T-helper 1 cell treated with Interleukin-12 subunit alpha and Interleukin-12 subunit beta and Interleukin-4 antibody, amounts not matched to agents 30 μg/mL and 1 μg/mL, for 36 hours (primary cell): Measurements from ENCODE around the gene PTPRN2.
"Not testable (repeated sequence)": the region's sequence is repeated elsewhere in the genome, so short reads cannot be mapped to it uniquely, and the experiment has no call there.

Experiments
- H3K27ac Mint-ChIP-seq: one replicate; pipeline ENCODE4 v1.8.0; 2021; ENCODE audit warnings: mild to moderate bottlenecking, mixed read lengths
- H3K27me3 Mint-ChIP-seq: one replicate; pipeline ENCODE4 v1.8.0; 2021; ENCODE audit warnings: low read depth, mixed read lengths
- H3K36me3 Mint-ChIP-seq: one replicate; pipeline ENCODE4 v1.8.0; 2021; ENCODE audit warnings: low read depth, mixed read lengths
- H3K4me1 Mint-ChIP-seq: one replicate; pipeline ENCODE4 v1.8.0; 2021; ENCODE audit warnings: low read depth, mixed read lengths
- H3K4me3 Mint-ChIP-seq: one replicate; pipeline ENCODE4 v1.8.0; 2021; ENCODE audit warnings: mild to moderate bottlenecking, moderate library complexity, mixed read lengths
- H3K9me3 Mint-ChIP-seq: one replicate; pipeline ENCODE4 v1.8.0; 2021; ENCODE audit warnings: mixed read lengths

The PTPRN2 gene

GRCh38 chr7:158542651-158543566, 44.7 kb downstream of the PTPRN2 start:
- Mint-ChIP-seq H3K36me3 (no peaks in the 10 kb centered on the region), H3K9me3 (no peaks in the 10 kb centered on the region), H3K4me3 (no peak overlapping the region), H3K27ac (no peak overlapping the region), H3K4me1 (peaks cover 3% of the 10 kb centered on the region), H3K27me3 (no peaks in the 10 kb centered on the region)

- Mint-ChIP-seq H3K4me1 (peaks cover 3% of the 10 kb centered on the region), H3K27me3 (no peaks in the 10 kb centered on the region), H3K4me3 (no peak overlapping the region)
These were observed 46.1 kb downstream of the PTPRN2 start for GRCh38 chr7:158541346-158542010.

GRCh38 chr7:158539711-158540146, 47.9 kb downstream of the PTPRN2 start:
- no peaks in the 10 kb centered on the region for H3K27me3 Mint-ChIP-seq
- no peak overlapping the region for H3K27ac Mint-ChIP-seq
- peaks cover 3% of the 10 kb centered on the region for H3K4me1 Mint-ChIP-seq

More at GRCh38 chr7:158541346-158542010, 46.1 kb downstream of the PTPRN2 start:
- H3K27ac Mint-ChIP-seq, result no peak overlapping the region
- H3K36me3 Mint-ChIP-seq, result no peaks in the 10 kb centered on the region
- H3K9me3 Mint-ChIP-seq, result no peaks in the 10 kb centered on the region

GRCh38 chr7:158538156-158538946, 49.3 kb downstream of the PTPRN2 start:
- Mint-ChIP-seq H3K27ac (no peak overlapping the region), H3K4me1 (peaks cover 3% of the 10 kb centered on the region), H3K27me3 (no peaks in the 10 kb centered on the region), H3K4me3 (no peak overlapping the region), H3K36me3 (no peaks in the 10 kb centered on the region), H3K9me3 (no peaks in the 10 kb centered on the region)

More at GRCh38 chr7:158539711-158540146, 47.9 kb downstream of the PTPRN2 start:
- no peaks in the 10 kb centered on the region for H3K9me3 Mint-ChIP-seq
- H3K4me3 Mint-ChIP-seq, result no peak overlapping the region
- H3K36me3 Mint-ChIP-seq, result no peaks in the 10 kb centered on the region

- Mint-ChIP-seq H3K4me3 (no peak overlapping the region), H3K27me3 (no peaks in the 10 kb centered on the region), H3K27ac (no peak overlapping the region), H3K36me3 (no peaks in the 10 kb centered on the region), H3K4me1 (peaks cover 3% of the 10 kb centered on the region), H3K9me3 (no peaks in the 10 kb centered on the region)
These were observed 50.1 kb downstream of the PTPRN2 start for GRCh38 chr7:158537516-158537882.

- Mint-ChIP-seq H3K27ac (no peak overlapping the region), H3K9me3 (no peaks in the 10 kb centered on the region), H3K36me3 (no peaks in the 10 kb centered on the region), H3K27me3 (no peaks in the 10 kb centered on the region), H3K4me3 (no peak overlapping the region), H3K4me1 (peaks cover 3% of the 10 kb centered on the region)
These were observed 50.6 kb downstream of the PTPRN2 start for GRCh38 chr7:158536871-158537515.

- Mint-ChIP-seq H3K27me3 (no peaks in the 10 kb centered on the region), H3K4me1 (no peaks in the 10 kb centered on the region), H3K9me3 (no peaks in the 10 kb centered on the region), H3K4me3 (no peak overlapping the region), H3K27ac (no peak overlapping the region), H3K36me3 (no peaks in the 10 kb centered on the region)
These were observed 52.5 kb downstream of the PTPRN2 start for GRCh38 chr7:158535079-158535478.

GRCh38 chr7:158534598-158534997, 53.0 kb downstream of the PTPRN2 start:
- Mint-ChIP-seq H3K9me3 (no peaks in the 10 kb centered on the region), H3K36me3 (no peaks in the 10 kb centered on the region), H3K4me3 (no peak overlapping the region), H3K27ac (no peak overlapping the region), H3K4me1 (no peaks in the 10 kb centered on the region), H3K27me3 (no peaks in the 10 kb centered on the region)

GRCh38 chr7:158534134-158534515, 53.5 kb downstream of the PTPRN2 start:
- H3K9me3 Mint-ChIP-seq, H3K27ac Mint-ChIP-seq, H3K4me3 Mint-ChIP-seq, H3K36me3 Mint-ChIP-seq, H3K27me3 Mint-ChIP-seq, H3K4me1 Mint-ChIP-seq: not testable (repeated sequence)

GRCh38 chr7:158533386-158534133, 54.1 kb downstream of the PTPRN2 start:
- no peaks in the 10 kb centered on the region for H3K36me3 Mint-ChIP-seq
- no peak overlapping the region for H3K27ac Mint-ChIP-seq
- no peak overlapping the region for H3K4me3 Mint-ChIP-seq
- H3K4me1 Mint-ChIP-seq, result no peaks in the 10 kb centered on the region
- H3K27me3 Mint-ChIP-seq, result no peaks in the 10 kb centered on the region
- no peaks in the 10 kb centered on the region for H3K9me3 Mint-ChIP-seq

- Mint-ChIP-seq H3K27ac (no peak overlapping the region), H3K4me1 (no peaks in the 10 kb centered on the region), H3K9me3 (no peaks in the 10 kb centered on the region), H3K27me3 (no peaks in the 10 kb centered on the region), H3K36me3 (no peaks in the 10 kb centered on the region), H3K4me3 (no peak overlapping the region)
These were observed 55.5 kb downstream of the PTPRN2 start for GRCh38 chr7:158532093-158532627.

- H3K27ac Mint-ChIP-seq, result no peak overlapping the region
- H3K36me3 Mint-ChIP-seq, result no peaks in the 10 kb centered on the region
- no peaks in the 10 kb centered on the region for H3K9me3 Mint-ChIP-seq
- no peaks in the 10 kb centered on the region for H3K27me3 Mint-ChIP-seq
- H3K4me3 Mint-ChIP-seq, result no peak overlapping the region
- H3K4me1 Mint-ChIP-seq, result no peaks in the 10 kb centered on the region
These were observed 56.0 kb downstream of the PTPRN2 start for GRCh38 chr7:158531661-158532060.

- no peak overlapping the region for H3K4me3 Mint-ChIP-seq
- no peak overlapping the region for H3K27ac Mint-ChIP-seq
- no peaks in the 10 kb centered on the region for H3K9me3 Mint-ChIP-seq
- H3K27me3 Mint-ChIP-seq, result no peaks in the 10 kb centered on the region
- H3K36me3 Mint-ChIP-seq, result no peaks in the 10 kb centered on the region
- H3K4me1 Mint-ChIP-seq, result no peaks in the 10 kb centered on the region
These were observed 56.6 kb downstream of the PTPRN2 start for GRCh38 chr7:158530800-158531609.
